WTC11 (cell line): ENCODE data around the gene PDE11A. TPM values are rescaled to one million over a fixed set of nuclear protein-coding genes. Genes with fewer than 3 reads are reported as not detected.

Experiments used
- ATAC-seq: fragments of 200-7000 bp; cut with Tn5 transposase; 2 replicates; pipeline ENCODE4 v1.10.0; 2021; ENCODE audit warnings: mild to moderate bottlenecking, moderate library complexity
- CTCF ChIA-PET: fragments of 300-600 bp; sonication (Branson Sonifier 250); formaldehyde crosslinking; loops from one replicate; lab custom pipeline; 2021; ENCODE audit warnings: antibody characterized with exemption; lab: Charles Lee
- POLR2A ChIA-PET: fragments of 350-600 bp; sonication (Branson Sonifier 250); formaldehyde crosslinking; loops from one replicate; lab custom pipeline; 2021; ENCODE audit warnings: antibody characterized with exemption; lab: Charles Lee
- DNase-seq: peaks from one replicate; pipeline ENCODE4 v3.0.0; 2021; ENCODE audit warnings: low spot score
- H3K27ac Mint-ChIP-seq: 2 replicates; pipeline ENCODE4 v1.8.0; 2021; ENCODE audit warnings: mixed read lengths
- H3K27me3 Mint-ChIP-seq: 2 replicates; pipeline ENCODE4 v1.8.0; 2021; ENCODE audit warnings: low read depth, mild to moderate bottlenecking, moderate library complexity, mixed read lengths
- H3K36me3 Mint-ChIP-seq: 2 replicates; pipeline ENCODE4 v1.8.0; 2021; ENCODE audit warnings: mixed read lengths
- H3K4me1 Mint-ChIP-seq: 2 replicates; pipeline ENCODE4 v1.8.0; 2022; ENCODE audit warnings: mixed read lengths
- H3K4me3 Mint-ChIP-seq: 2 replicates; pipeline ENCODE4 v1.8.0; 2021; ENCODE audit warnings: mild to moderate bottlenecking, moderate library complexity, mixed read lengths
- H3K9me3 Mint-ChIP-seq: 2 replicates; pipeline ENCODE4 v1.8.0; 2021; ENCODE audit warnings: mixed read lengths
- CREB1 ChIP-seq: sonication (generic); formaldehyde crosslinking; IDR thresholded peaks from 2 replicates; pipeline ENCODE4 v1.8.0; 2023; ENCODE audit warnings: mild to moderate bottlenecking, missing genetic modification reagents
- ETV6 ChIP-seq: sonication (generic); formaldehyde crosslinking; IDR thresholded peaks from 2 replicates; pipeline ENCODE4 v1.8.1; 2022; ENCODE audit warnings: mild to moderate bottlenecking, missing genetic modification reagents
- GABPB1 ChIP-seq: sonication (generic); formaldehyde crosslinking; IDR thresholded peaks from 2 replicates; pipeline ENCODE4 v1.8.1; 2023; ENCODE audit warnings: mild to moderate bottlenecking, missing genetic modification reagents
- MYBL2 ChIP-seq: sonication (generic); formaldehyde crosslinking; IDR thresholded peaks from 2 replicates; pipeline ENCODE4 v1.8.1; 2023; ENCODE audit warnings: mild to moderate bottlenecking, moderate library complexity, missing genetic modification reagents
- SP1 ChIP-seq: sonication (generic); formaldehyde crosslinking; conservative IDR thresholded peaks from 2 replicates; pipeline ENCODE4 v1.8.1; 2022; ENCODE audit warnings: missing genetic modification reagents
- TCF7 ChIP-seq: sonication (generic); formaldehyde crosslinking; IDR thresholded peaks from 2 replicates; pipeline ENCODE4 v1.8.0; 2022; ENCODE audit warnings: mild to moderate bottlenecking, low read depth, missing genetic modification reagents, moderate library complexity
- TP53 ChIP-seq: sonication (generic); formaldehyde crosslinking; IDR thresholded peaks from 2 replicates; pipeline ENCODE4 v1.8.1; 2023; ENCODE audit warnings: mild to moderate bottlenecking, missing genetic modification reagents
- ZNF219 ChIP-seq: sonication (generic); formaldehyde crosslinking; IDR thresholded peaks from 2 replicates; pipeline ENCODE4 v1.8.0; 2023; ENCODE audit warnings: missing genetic modification reagents, mild to moderate bottlenecking, borderline replicate concordance
- ZNF263 ChIP-seq: sonication (generic); formaldehyde crosslinking; IDR thresholded peaks from 2 replicates; pipeline ENCODE4 v1.8.1; 2022; ENCODE audit warnings: low read depth, mild to moderate bottlenecking, moderate library complexity, missing genetic modification reagents
- ZNF317 ChIP-seq: sonication (generic); formaldehyde crosslinking; IDR thresholded peaks from 2 replicates; pipeline ENCODE4 v1.8.1; 2023; ENCODE audit warnings: low read depth, mild to moderate bottlenecking, moderate library complexity, missing genetic modification reagents, borderline replicate concordance
- total RNA-seq: library from RNA; stranded (reverse); gene quantifications from 3 replicates; pipeline ENCODE4 v1.2.3, GENCODE V29; 2021
- TF ChIP-seq, protein P1 (sequence below): sonication (generic); formaldehyde crosslinking; conservative IDR thresholded peaks from 2 replicates; pipeline ENCODE4 v1.8.1; 2023; ENCODE audit warnings: mild to moderate bottlenecking, low read depth, missing genetic modification reagents, moderate library complexity
- TF ChIP-seq, protein P2 (sequence below): fragments of 250-450 bp; sonication (Bioruptor Pico); IDR thresholded peaks from 2 replicates; pipeline ENCODE4 v1.9.0; 2021; ENCODE audit warnings: mild to moderate bottlenecking, borderline replicate concordance
- TF ChIP-seq, protein P3 (sequence below): fragments of 200-600 bp; IDR thresholded peaks from 2 replicates; pipeline ENCODE4 v1.8.0; 2022; ENCODE audit warnings: antibody characterized with exemption
- TF ChIP-seq, protein P4 (sequence below): sonication (generic); formaldehyde crosslinking; IDR thresholded peaks from 2 replicates; pipeline ENCODE4 v1.8.0; 2022; ENCODE audit warnings: mild to moderate bottlenecking, missing genetic modification reagents
- TF ChIP-seq, protein P5 (sequence below): sonication (generic); formaldehyde crosslinking; IDR thresholded peaks from 2 replicates; pipeline ENCODE4 v1.8.1; 2022; ENCODE audit warnings: mild to moderate bottlenecking, moderate library complexity, missing genetic modification reagents

Gene PDE11A
- total RNA-seq, 1 experiment from 2014 or later: 0.13 TPM

DNA sequence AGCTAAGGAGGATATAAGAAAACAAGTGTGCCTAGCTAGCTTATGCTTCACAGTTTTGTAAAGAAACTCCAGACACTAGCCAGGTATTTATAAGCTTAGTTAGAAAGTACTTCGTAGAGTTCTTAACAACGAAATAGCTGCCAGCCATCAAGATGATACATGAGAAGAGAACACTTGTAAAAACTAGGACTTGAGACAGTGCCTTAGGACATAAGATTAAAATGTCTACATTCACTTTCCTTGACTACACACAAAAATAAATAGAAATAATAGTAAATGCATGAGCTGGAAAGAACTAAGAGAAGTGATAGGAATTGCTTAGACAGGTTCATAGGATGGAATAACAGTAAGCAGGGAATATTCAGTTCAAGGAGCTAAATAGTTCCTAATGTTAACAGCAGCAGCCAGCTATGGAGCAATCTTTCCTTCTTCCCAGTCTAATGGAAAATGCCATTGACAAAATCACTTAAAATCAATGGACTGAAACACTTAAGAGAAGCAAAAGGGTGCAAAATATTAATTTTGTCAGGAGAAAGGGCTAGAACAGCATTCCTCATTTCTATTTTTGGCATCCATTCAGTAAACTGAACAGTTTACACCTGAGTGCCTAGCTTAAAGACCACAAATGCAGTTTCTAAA is 186.6 kb downstream of the PDE11A start (continued):
- TF ChIP-seq, protein P1, sequence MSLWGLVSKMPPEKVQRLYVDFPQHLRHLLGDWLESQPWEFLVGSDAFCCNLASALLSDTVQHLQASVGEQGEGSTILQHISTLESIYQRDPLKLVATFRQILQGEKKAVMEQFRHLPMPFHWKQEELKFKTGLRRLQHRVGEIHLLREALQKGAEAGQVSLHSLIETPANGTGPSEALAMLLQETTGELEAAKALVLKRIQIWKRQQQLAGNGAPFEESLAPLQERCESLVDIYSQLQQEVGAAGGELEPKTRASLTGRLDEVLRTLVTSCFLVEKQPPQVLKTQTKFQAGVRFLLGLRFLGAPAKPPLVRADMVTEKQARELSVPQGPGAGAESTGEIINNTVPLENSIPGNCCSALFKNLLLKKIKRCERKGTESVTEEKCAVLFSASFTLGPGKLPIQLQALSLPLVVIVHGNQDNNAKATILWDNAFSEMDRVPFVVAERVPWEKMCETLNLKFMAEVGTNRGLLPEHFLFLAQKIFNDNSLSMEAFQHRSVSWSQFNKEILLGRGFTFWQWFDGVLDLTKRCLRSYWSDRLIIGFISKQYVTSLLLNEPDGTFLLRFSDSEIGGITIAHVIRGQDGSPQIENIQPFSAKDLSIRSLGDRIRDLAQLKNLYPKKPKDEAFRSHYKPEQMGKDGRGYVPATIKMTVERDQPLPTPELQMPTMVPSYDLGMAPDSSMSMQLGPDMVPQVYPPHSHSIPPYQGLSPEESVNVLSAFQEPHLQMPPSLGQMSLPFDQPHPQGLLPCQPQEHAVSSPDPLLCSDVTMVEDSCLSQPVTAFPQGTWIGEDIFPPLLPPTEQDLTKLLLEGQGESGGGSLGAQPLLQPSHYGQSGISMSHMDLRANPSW: no peak
- TF ChIP-seq, protein P2, sequence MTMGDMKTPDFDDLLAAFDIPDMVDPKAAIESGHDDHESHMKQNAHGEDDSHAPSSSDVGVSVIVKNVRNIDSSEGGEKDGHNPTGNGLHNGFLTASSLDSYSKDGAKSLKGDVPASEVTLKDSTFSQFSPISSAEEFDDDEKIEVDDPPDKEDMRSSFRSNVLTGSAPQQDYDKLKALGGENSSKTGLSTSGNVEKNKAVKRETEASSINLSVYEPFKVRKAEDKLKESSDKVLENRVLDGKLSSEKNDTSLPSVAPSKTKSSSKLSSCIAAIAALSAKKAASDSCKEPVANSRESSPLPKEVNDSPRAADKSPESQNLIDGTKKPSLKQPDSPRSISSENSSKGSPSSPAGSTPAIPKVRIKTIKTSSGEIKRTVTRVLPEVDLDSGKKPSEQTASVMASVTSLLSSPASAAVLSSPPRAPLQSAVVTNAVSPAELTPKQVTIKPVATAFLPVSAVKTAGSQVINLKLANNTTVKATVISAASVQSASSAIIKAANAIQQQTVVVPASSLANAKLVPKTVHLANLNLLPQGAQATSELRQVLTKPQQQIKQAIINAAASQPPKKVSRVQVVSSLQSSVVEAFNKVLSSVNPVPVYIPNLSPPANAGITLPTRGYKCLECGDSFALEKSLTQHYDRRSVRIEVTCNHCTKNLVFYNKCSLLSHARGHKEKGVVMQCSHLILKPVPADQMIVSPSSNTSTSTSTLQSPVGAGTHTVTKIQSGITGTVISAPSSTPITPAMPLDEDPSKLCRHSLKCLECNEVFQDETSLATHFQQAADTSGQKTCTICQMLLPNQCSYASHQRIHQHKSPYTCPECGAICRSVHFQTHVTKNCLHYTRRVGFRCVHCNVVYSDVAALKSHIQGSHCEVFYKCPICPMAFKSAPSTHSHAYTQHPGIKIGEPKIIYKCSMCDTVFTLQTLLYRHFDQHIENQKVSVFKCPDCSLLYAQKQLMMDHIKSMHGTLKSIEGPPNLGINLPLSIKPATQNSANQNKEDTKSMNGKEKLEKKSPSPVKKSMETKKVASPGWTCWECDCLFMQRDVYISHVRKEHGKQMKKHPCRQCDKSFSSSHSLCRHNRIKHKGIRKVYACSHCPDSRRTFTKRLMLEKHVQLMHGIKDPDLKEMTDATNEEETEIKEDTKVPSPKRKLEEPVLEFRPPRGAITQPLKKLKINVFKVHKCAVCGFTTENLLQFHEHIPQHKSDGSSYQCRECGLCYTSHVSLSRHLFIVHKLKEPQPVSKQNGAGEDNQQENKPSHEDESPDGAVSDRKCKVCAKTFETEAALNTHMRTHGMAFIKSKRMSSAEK: no peak
- no peak for TF ChIP-seq GABPB1 (CRISPR knock-in tag)
- no peak for TF ChIP-seq ZNF219 (CRISPR knock-in tag)
- TF ChIP-seq, protein P3, sequence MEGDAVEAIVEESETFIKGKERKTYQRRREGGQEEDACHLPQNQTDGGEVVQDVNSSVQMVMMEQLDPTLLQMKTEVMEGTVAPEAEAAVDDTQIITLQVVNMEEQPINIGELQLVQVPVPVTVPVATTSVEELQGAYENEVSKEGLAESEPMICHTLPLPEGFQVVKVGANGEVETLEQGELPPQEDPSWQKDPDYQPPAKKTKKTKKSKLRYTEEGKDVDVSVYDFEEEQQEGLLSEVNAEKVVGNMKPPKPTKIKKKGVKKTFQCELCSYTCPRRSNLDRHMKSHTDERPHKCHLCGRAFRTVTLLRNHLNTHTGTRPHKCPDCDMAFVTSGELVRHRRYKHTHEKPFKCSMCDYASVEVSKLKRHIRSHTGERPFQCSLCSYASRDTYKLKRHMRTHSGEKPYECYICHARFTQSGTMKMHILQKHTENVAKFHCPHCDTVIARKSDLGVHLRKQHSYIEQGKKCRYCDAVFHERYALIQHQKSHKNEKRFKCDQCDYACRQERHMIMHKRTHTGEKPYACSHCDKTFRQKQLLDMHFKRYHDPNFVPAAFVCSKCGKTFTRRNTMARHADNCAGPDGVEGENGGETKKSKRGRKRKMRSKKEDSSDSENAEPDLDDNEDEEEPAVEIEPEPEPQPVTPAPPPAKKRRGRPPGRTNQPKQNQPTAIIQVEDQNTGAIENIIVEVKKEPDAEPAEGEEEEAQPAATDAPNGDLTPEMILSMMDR: no peak

DNA sequence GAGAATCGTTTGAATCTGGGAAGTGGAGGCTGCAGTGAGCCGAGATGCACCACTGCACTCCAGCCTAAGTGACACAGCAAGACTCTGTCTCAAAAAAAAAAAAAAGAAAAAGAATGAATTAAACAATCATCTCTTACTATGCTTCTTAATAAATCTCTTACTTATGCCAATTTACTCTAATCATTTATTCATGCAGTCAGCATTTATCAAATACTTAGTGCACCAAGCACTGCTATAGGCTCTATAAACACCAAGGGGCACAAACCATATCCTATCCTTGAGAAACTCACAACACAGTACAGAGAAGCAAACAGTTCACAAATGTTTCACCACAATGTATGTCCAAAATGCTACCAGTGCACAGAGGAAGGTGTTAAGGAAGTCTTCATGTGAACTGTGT is 189.4 kb downstream of the PDE11A start:
- DNase-seq (no peak), ATAC-seq (no peak)
- CTCF ChIA-PET: no interaction called here
- POLR2A ChIA-PET: no interaction called here
- Mint-ChIP-seq H3K4me3 (no peak overlapping the region), H3K36me3 (no peaks in the 10 kb centered on the region), H3K9me3 (peaks cover 18% of the 10 kb centered on the region), H3K4me1 (peaks cover 3% of the 10 kb centered on the region), H3K27me3 (no peaks in the 10 kb centered on the region; the same call in 1 of the 2 replicates), H3K27ac (no peak overlapping the region)
- TF ChIP-seq ZNF263 (CRISPR knock-in tag) (no peak), CREB1 (CRISPR knock-in tag) (no peak), SP1 (no peak), TCF7 (CRISPR knock-in tag) (no peak), ZNF219 (CRISPR knock-in tag) (no peak), MYBL2 (CRISPR knock-in tag) (no peak), ETV6 (CRISPR knock-in tag) (no peak), TP53 (CRISPR knock-in tag) (no peak), ZNF317 (CRISPR knock-in tag) (no peak)
- TF ChIP-seq, protein P3: no peak
- TF ChIP-seq, protein P4, sequence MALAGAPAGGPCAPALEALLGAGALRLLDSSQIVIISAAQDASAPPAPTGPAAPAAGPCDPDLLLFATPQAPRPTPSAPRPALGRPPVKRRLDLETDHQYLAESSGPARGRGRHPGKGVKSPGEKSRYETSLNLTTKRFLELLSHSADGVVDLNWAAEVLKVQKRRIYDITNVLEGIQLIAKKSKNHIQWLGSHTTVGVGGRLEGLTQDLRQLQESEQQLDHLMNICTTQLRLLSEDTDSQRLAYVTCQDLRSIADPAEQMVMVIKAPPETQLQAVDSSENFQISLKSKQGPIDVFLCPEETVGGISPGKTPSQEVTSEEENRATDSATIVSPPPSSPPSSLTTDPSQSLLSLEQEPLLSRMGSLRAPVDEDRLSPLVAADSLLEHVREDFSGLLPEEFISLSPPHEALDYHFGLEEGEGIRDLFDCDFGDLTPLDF (CRISPR knock-in tag): no peak
- TF ChIP-seq, protein P2: no peak
- TF ChIP-seq, protein P5, sequence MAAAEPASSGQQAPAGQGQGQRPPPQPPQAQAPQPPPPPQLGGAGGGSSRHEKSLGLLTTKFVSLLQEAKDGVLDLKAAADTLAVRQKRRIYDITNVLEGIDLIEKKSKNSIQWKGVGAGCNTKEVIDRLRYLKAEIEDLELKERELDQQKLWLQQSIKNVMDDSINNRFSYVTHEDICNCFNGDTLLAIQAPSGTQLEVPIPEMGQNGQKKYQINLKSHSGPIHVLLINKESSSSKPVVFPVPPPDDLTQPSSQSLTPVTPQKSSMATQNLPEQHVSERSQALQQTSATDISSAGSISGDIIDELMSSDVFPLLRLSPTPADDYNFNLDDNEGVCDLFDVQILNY (CRISPR knock-in tag): no peak
